ENCODE results near the gene ADARB2. TPM values are rescaled to one million over a fixed set of nuclear protein-coding genes. Genes with fewer than 3 reads are reported as not detected.

The ADARB2 gene
- total and polyA plus RNA-seq, 2 experiments from 2014 or later = 2.0 to 5.0 TPM

GRCh38 chr10:1491901-1492300, 245.4 kb downstream of the ADARB2 start (continued):
- TF ChIP-seq ZNF462 (CRISPR knock-in tag; IDR thresholded peaks at IDR 0.05) (no peak), ZNF331 (CRISPR knock-in tag; IDR thresholded peaks at IDR 0.05; ENCODE audit: low read depth) (no peak), CREB1 (CRISPR knock-in tag; IDR thresholded peaks at IDR 0.05; ENCODE audit: low read depth) (no peak)

- DNase-seq (ENCODE audit: low spot score) = no peak
- Mint-ChIP-seq H3K36me3 (ENCODE audit: low read depth) (no peaks in the 10 kb centered on the region), H3K27ac (no peak overlapping the region), H3K9me3 (no peaks in the 10 kb centered on the region), H3K4me1 (peaks cover 6% of the 10 kb centered on the region; the same call in 2 of the 3 replicates), H3K27me3 (ENCODE audit: insufficient read depth, low read depth, poor library complexity) (peaks cover 4% of the 10 kb centered on the region), H3K4me3 (no peak overlapping the region)
- ATAC-seq = no peak
- Histone ChIP-seq H3F3A (replicated peaks; ENCODE audit: low read depth) (no peaks in the 10 kb centered on the region), H4K20me1 (replicated peaks; ENCODE audit: insufficient read depth) (no peaks in the 10 kb centered on the region; the same call in 1 of the 2 replicates), H3K4me2 (no peak overlapping the region), H3K27me3 (ENCODE audit: insufficient read depth) (no peaks in the 10 kb centered on the region), H3K36me3 (ENCODE audit: insufficient read depth) (no peaks in the 10 kb centered on the region), H3K4me3 (no peak overlapping the region), H3K27ac (ENCODE audit: low read depth) (no peak overlapping the region), H3K79me2 (replicated peaks; ENCODE audit: insufficient read depth) (no peaks in the 10 kb centered on the region), H3K9me2 (ENCODE audit: insufficient read depth) (no peaks in the 10 kb centered on the region), H2AFZ (no peak overlapping the region), H3K4me1 (ENCODE audit: insufficient read depth) (peaks cover 6% of the 10 kb centered on the region; the same call in 1 of the 2 replicates)
- no peak for TF ChIP-seq EZH2 (IDR thresholded peaks at IDR 0.05; ENCODE audit: low read depth, unreplicated experiment)
- TF ChIP-seq ETS1 (IDR thresholded peaks at IDR 0.05) = no peak
- no peak for TF ChIP-seq STAT1 (IDR thresholded peaks at IDR 0.05; ENCODE audit: unreplicated experiment)
Measured at GRCh38 chr10:1489801-1490200, 247.5 kb downstream of the ADARB2 start.
